Esophagus muscularis mucosa (tissue), 3 donors: Measurements from ENCODE around the gene PTPRK.

Experiments
- CTCF ChIP-seq, 3 experiments: fragments of 200-600 bp in 2 of 3; fragments of 450-650 bp in 1 of 3; sonication (generic) in 2 of 3; IDR thresholded peaks; one replicate each; pipeline ENCODE4 v1.5.1; 2017 to 2019; ENCODE audit warnings: antibody characterized with exemption in 3 of 3, mild to moderate bottlenecking in 2 of 3, moderate library complexity in 1 of 3
- POLR2A ChIP-seq: fragments of 450-650 bp; IDR thresholded peaks from one replicate; pipeline ENCODE4 v1.6.1; 2017; ENCODE audit warnings: antibody characterized with exemption, moderate library complexity, mild to moderate bottlenecking, low read depth

- TF ChIP-seq CTCF (IDR thresholded peaks at IDR 0.05) (no peak), POLR2A (no peak)
Measured at GRCh38 chr6:128363020-128363813, 157.2 kb downstream of the PTPRK start.
